Endothelial cell of umbilical vein (primary cell): ENCODE measurements around the gene PKD2. TPM values are rescaled to one million over a fixed set of nuclear protein-coding genes. Genes with fewer than 3 reads are reported as not detected.

Experiments used
- BruUV-seq: library from RNA; stranded (reverse); fragments of 400-500 nt; replicated peaks from 2 replicates; lab custom pipeline; 2021; lab: Mats Ljungman, UMichigan
- CTCF ChIA-PET: fragments of 300-600, 350-600 bp; sonication (Branson Sonifier 250); formaldehyde crosslinking; loops from one replicate; lab custom pipeline; 2021; ENCODE audit warnings: antibody characterized with exemption, inconsistent platforms; lab: Charles Lee
- POLR2A ChIA-PET: fragments of 300-600, 350-600 bp; sonication (Branson Sonifier 250); formaldehyde crosslinking; loops from one replicate; lab custom pipeline; 2021; ENCODE audit warnings: antibody characterized with exemption, inconsistent platforms; lab: Charles Lee
- DNase-seq: peaks from one replicate; pipeline ENCODE4 v3.0.0-alpha.2; 2011; ENCODE audit warnings: low read depth, low spot score
- FAIRE-seq: peaks from 2 replicates; lab custom pipeline; 2011; peaks lifted over from hg19 to GRCh38; lab: Jason Lieb, UNC
- H2AFZ ChIP-seq: 2 replicates; pipeline ENCODE4 v1.6.0; 2012; ENCODE audit warnings: low read depth, low read length, control low read depth, inconsistent platforms
- H3K27ac ChIP-seq: 2 replicates; pipeline ENCODE4 v1.5.1; 2011; ENCODE audit warnings: low read depth, mild to moderate bottlenecking, control low read depth, low read length, moderate library complexity; ENCODE audit not compliant: insufficient read depth
- H3K27me3 ChIP-seq, 2 experiments: 2 replicates each; pipeline versions ENCODE4 v1.6.0 to v1.6.1; 2011; ENCODE audit warnings: low read length in 2 of 2, mixed read lengths in 1 of 2; ENCODE audit not compliant: control insufficient read depth in 2 of 2, insufficient read depth in 2 of 2
- H3K36me3 ChIP-seq, 2 experiments: 2 replicates in 1 of 2; 3 replicates in 1 of 2; pipeline ENCODE4 v1.5.1; 2011; ENCODE audit warnings: low read length in 2 of 2, mild to moderate bottlenecking in 1 of 2, moderate library complexity in 1 of 2; ENCODE audit not compliant: control insufficient read depth in 2 of 2, insufficient read depth in 2 of 2; ENCODE audit errors: extremely low read depth in 1 of 2
- H3K4me1 ChIP-seq: 3 replicates; pipeline ENCODE4 v1.5.1; 2011; ENCODE audit warnings: mild to moderate bottlenecking, low read length; ENCODE audit not compliant: control insufficient read depth, insufficient read depth; ENCODE audit errors: extremely low read depth
- H3K4me2 ChIP-seq: 2 replicates; pipeline ENCODE4 v1.6.1; 2011; ENCODE audit warnings: low read length, control low read depth, mixed read lengths; ENCODE audit not compliant: insufficient read depth
- H3K4me3 ChIP-seq, 3 experiments: fragments of 200-600 bp in 1 of 3; sonication (generic), shearing (Covaris generic) in 1 of 3; replicated peaks in 1 of 3; 2 replicates each; pipeline ENCODE4 v1.5.1; 2011 to 2016; ENCODE audit warnings: control low read depth in 3 of 3, low read length in 3 of 3, mild to moderate bottlenecking in 2 of 3, inconsistent platforms in 1 of 3, low read depth in 1 of 3, moderate library complexity in 1 of 3; ENCODE audit not compliant: insufficient read depth in 1 of 3
- H3K79me2 ChIP-seq: 2 replicates; pipeline ENCODE4 v1.6.0; 2012; ENCODE audit warnings: low read length, inconsistent platforms; ENCODE audit not compliant: control insufficient read depth, insufficient read depth
- H3K9ac ChIP-seq: replicated peaks from 2 replicates; pipeline ENCODE3; 2011; ENCODE audit warnings: low read length, control low read depth; ENCODE audit not compliant: insufficient read depth; ENCODE audit errors: extremely low read depth
- H3K9me1 ChIP-seq: replicated peaks from 3 replicates; pipeline ENCODE4 v1.6.0; 2011; ENCODE audit warnings: mild to moderate bottlenecking, low read length; ENCODE audit not compliant: control insufficient read depth, insufficient read depth; ENCODE audit errors: extremely low read depth
- H3K9me3 ChIP-seq: replicated peaks from 2 replicates; pipeline ENCODE4 v1.5.1; 2012; ENCODE audit warnings: low read length, inconsistent platforms; ENCODE audit not compliant: control insufficient read depth, insufficient read depth
- H4K20me1 ChIP-seq: replicated peaks from 2 replicates; pipeline ENCODE3; 2011; ENCODE audit warnings: mild to moderate bottlenecking, low read length; ENCODE audit not compliant: control insufficient read depth, insufficient read depth; ENCODE audit errors: extremely low read depth
- CTCF ChIP-seq, 2 donors: IDR thresholded peaks; 1 replicate in 1 of 2; 2 replicates in 1 of 2; pipeline ENCODE4 v1.5.1; 2011; ENCODE audit warnings: low read length in 2 of 2, mild to moderate bottlenecking in 2 of 2, moderate library complexity in 2 of 2, control low read depth in 1 of 2, inconsistent platforms in 1 of 2, low read depth in 1 of 2; ENCODE audit not compliant: insufficient read depth in 1 of 2; ENCODE audit errors: extremely low read depth in 1 of 2
- EZH2 ChIP-seq: IDR thresholded peaks from 2 replicates; pipeline ENCODE4 v1.6.1; 2012; ENCODE audit warnings: borderline replicate concordance, low read depth, mild to moderate bottlenecking, moderate library complexity, low read length, inconsistent platforms; ENCODE audit not compliant: severe bottlenecking
- FOS ChIP-seq: IDR thresholded peaks from 2 replicates; pipeline ENCODE4 v1.6.1; 2011; ENCODE audit warnings: mild to moderate bottlenecking, low read length, moderate library complexity, borderline replicate concordance; ENCODE audit not compliant: insufficient read depth
- GATA2 ChIP-seq: IDR thresholded peaks from 2 replicates; pipeline ENCODE4 v1.7.0; 2011; ENCODE audit warnings: low read depth, mild to moderate bottlenecking, moderate library complexity, mixed read lengths, low read length; ENCODE audit not compliant: insufficient read length, insufficient read depth
- JUN ChIP-seq: IDR thresholded peaks from 2 replicates; pipeline ENCODE4 v1.6.1; 2011; ENCODE audit warnings: borderline replicate concordance, low read depth; ENCODE audit not compliant: insufficient read length, insufficient read depth
- MAX ChIP-seq: IDR thresholded peaks from 2 replicates; pipeline ENCODE4 v1.6.1; 2011; ENCODE audit not compliant: insufficient read depth, insufficient read length
- MYC ChIP-seq: IDR thresholded peaks from one replicate; pipeline ENCODE4 v1.6.1; 2011; ENCODE audit warnings: mild to moderate bottlenecking, low read depth, low read length
- POLR2A ChIP-seq: IDR thresholded peaks from 2 replicates; pipeline ENCODE4 v1.6.1; 2012; ENCODE audit warnings: low read depth, mild to moderate bottlenecking, control low read depth, low read length
- POLR2AphosphoS5 ChIP-seq: IDR thresholded peaks from 2 replicates; pipeline ENCODE4 v1.6.1; 2012; ENCODE audit warnings: low read depth, mild to moderate bottlenecking, control low read depth, low read length, moderate library complexity; ENCODE audit not compliant: insufficient read depth
- dilution Hi-C: fragments of 300-500 bp; cut with MboI; formaldehyde crosslinking; loops from one replicate; pipeline ENCODE4 v1.15.0; 2019; ENCODE audit warnings: low sequenced_read_pairs; ENCODE audit not compliant: extremely low pct_ligation_motif_present
- intact Hi-C: fragments of 100-400 bp; cut with micrococcal nuclease; formaldehyde crosslinking; loops from one replicate; pipeline ENCODE4 v1.10.0; 2022
- polyA plus RNA-seq, 4 experiments: library from polyadenylated mRNA; depleted of rRNA in 3 of 4; stranded (reverse) in 3 of 4; unstranded in 1 of 4; fragments of >200 nt; gene quantifications; 2 replicates each; pipeline versions ENCODE4 v1.2.1 to v1.2.3, GENCODE V29; 2011 to 2012; ENCODE audit warnings: missing spikeins in 1 of 4
- total RNA-seq: library from RNA; stranded (reverse); gene quantifications from 2 replicates; pipeline ENCODE4 v1.2.3, GENCODE V29; 2021

The PKD2 gene
- total and polyA plus RNA-seq, 2 donors (not counting 3 experiments of a cell fraction or from before 2014, with no cell fraction given): 23.1 to 27.0 TPM

- Histone ChIP-seq H3K4me2 (no peak within 1 kb of the TSS), H3K27me3 (no peaks in the 10 kb centered on the region), H3K9ac (no peak within 1 kb of the TSS), H4K20me1 (no peaks in the 10 kb centered on the region), H3K36me3 (no peaks in the 10 kb centered on the region), H3K27ac (no peak within 1 kb of the TSS), H2AFZ (no peak within 1 kb of the TSS), H3K9me1 (no peaks in the 10 kb centered on the region), H3K4me1 (peaks cover 13% of the 10 kb centered on the region), H3K79me2 (no peaks in the 10 kb centered on the region), H3K4me3 (no peak within 1 kb of the TSS), H3K9me3 (no peaks in the 10 kb centered on the region)
- BruUV-seq: no TSS peak
- ChIA-PET CTCF (interaction anchor here (0.6 to 11.9 kb wide), 6 partner anchors 10 to 236 kb away, joined by 3 to 412 read pairs (median 7); no protein-coding TSS in a partner anchor), POLR2A (no interaction called here)
- intact Hi-C loops (loop anchor here (5.0 kb wide), 1 partner anchor 418 kb away; no protein-coding TSS in a partner anchor), dilution Hi-C loops (no loop called here)
- DNase-seq (no peak), FAIRE-seq (no peak)
- TF ChIP-seq EZH2 (no peak), FOS (no peak), MYC (no peak), JUN (no peak), POLR2A (no peak), MAX (no peak), POLR2AphosphoS5 (no peak), GATA2 (no peak), CTCF (IDR thresholded peaks at IDR 0.05; ENCODE audit: extremely low read depth in 1 of 2, insufficient read depth in 1 of 2, low read depth in 1 of 2, low read length in 2 of 2) (no peak)
Measured at GRCh38 chr4:87975466-87975865, 32.0 kb upstream of the PKD2 start, which contains the start of gene SPP1. Gene SPP1 (plus strand): TSS chr4:87975714. CDS start chr4:87976896, 1,182 bp downstream.
